ENCODE measurements around the gene AHSA1. TPM values are rescaled to one million over a fixed set of nuclear protein-coding genes. Genes with fewer than 3 reads are reported as not detected.

The AHSA1 gene
- 100 to 1,000 TPM in 1 of 4 donors, 10 to 100 TPM in 3; 78.7 to 114 (median 84.9) TPM for total RNA-seq

GRCh38 chr14:77457522-77458248 is at the start of gene AHSA1, which contains the start of gene VIPAS39:
AHSA1 (plus strand) TSS chr14:77458093; CDS start chr14:77458190, 97 bp downstream.
VIPAS39 (minus strand) TSS chr14:77457601; CDS start chr14:77454102, 3,499 bp downstream.
- TF ChIP-seq CTCF (IDR thresholded peaks at IDR 0.05; ENCODE audit: low read depth): no peak

GRCh38 chr14:77409131-77409533 is 48.8 kb upstream of the AHSA1 start:
- no peak for TF ChIP-seq CTCF (IDR thresholded peaks at IDR 0.05; ENCODE audit: low read depth)

- TF ChIP-seq CTCF (IDR thresholded peaks at IDR 0.05; ENCODE audit: low read depth): no peak
Observed at GRCh38 chr14:77416836-77417235, 41.1 kb upstream of the AHSA1 start.

GRCh38 chr14:77421201-77421600 is 36.7 kb upstream of the AHSA1 start:
- no peak for TF ChIP-seq CTCF (IDR thresholded peaks at IDR 0.05; ENCODE audit: low read depth)

- no peak for TF ChIP-seq CTCF (IDR thresholded peaks at IDR 0.05; ENCODE audit: low read depth)
Observed at GRCh38 chr14:77423423-77423822, 34.5 kb upstream of the AHSA1 start, which contains the start of gene NOXRED1. NOXRED1 (minus strand) TSS chr14:77423523; CDS start chr14:77422889, 634 bp downstream.

GRCh38 chr14:77424862-77425261 is 33.0 kb upstream of the AHSA1 start:
- TF ChIP-seq CTCF (IDR thresholded peaks at IDR 0.05; ENCODE audit: low read depth): no peak

GRCh38 chr14:77426396-77426795 is 31.5 kb upstream of the AHSA1 start:
- no peak for TF ChIP-seq CTCF (IDR thresholded peaks at IDR 0.05; ENCODE audit: low read depth)

Data from subcutaneous adipose tissue (tissue), 4 donors.